HFF-Myc (cell line): ENCODE data around the gene AP1M2.

ENCODE experiments used
- DNase-seq: peaks from one replicate; pipeline ENCODE4 v3.0.0-alpha.2; 2011; ENCODE audit warnings: low read depth; ENCODE audit errors: extremely low read depth
- H3K4me3 ChIP-seq: replicated peaks from 2 replicates; pipeline ENCODE4 v1.5.1; 2011; ENCODE audit warnings: low read depth, mild to moderate bottlenecking, control low read depth, low read length
- CTCF ChIP-seq: IDR thresholded peaks from 2 replicates; pipeline ENCODE4 v1.5.1; 2012; ENCODE audit warnings: mild to moderate bottlenecking, low read depth, low read length, control low read depth; ENCODE audit errors: missing control alignments

The AP1M2 gene

GRCh38 chr19:10625003-10625761 lies 38.1 kb upstream of the AP1M2 start, which contains the start of gene SLC44A2:
TSS of gene SLC44A2 (plus strand) at chr19:10625553. CDS start at chr19:10625634, 81 bp downstream.
- TF ChIP-seq CTCF: no peak
- no peak for DNase-seq
- H3K4me3 ChIP-seq: peak within 1 kb of the TSS; percentile 37

DNA sequence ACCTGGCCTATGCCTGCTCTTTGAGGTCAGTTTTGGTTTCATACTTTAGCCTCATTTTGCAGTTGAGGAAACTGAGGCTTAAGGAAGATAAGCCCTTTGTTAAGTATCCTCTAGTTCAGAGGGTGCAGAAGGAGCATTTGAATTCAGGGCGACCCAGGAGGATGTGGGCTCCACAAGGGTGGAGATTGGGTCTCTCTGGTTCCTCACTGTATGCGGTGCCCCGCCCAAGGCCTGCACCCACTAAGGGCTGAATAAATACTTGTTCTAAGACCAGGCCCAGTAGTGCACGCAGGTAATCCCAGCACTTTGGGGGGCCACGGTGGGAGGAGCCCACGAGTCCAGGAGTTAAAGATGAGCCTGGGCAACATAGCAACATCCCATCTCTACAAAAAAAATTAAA lies 37.5 kb upstream of the AP1M2 start:
- DNase-seq: no peak
- no peak for TF ChIP-seq CTCF
- H3K4me3 ChIP-seq: no peak overlapping the region

- no peak for TF ChIP-seq CTCF
- H3K4me3 ChIP-seq: no peak overlapping the region
- DNase-seq: no peak
Measured at GRCh38 chr19:10621966-10622365, 34.9 kb upstream of the AP1M2 start.

GRCh38 chr19:10620786-10621185 lies 33.7 kb upstream of the AP1M2 start:
- no peak overlapping the region for H3K4me3 ChIP-seq
- DNase-seq: no peak
- no peak for TF ChIP-seq CTCF

DNA sequence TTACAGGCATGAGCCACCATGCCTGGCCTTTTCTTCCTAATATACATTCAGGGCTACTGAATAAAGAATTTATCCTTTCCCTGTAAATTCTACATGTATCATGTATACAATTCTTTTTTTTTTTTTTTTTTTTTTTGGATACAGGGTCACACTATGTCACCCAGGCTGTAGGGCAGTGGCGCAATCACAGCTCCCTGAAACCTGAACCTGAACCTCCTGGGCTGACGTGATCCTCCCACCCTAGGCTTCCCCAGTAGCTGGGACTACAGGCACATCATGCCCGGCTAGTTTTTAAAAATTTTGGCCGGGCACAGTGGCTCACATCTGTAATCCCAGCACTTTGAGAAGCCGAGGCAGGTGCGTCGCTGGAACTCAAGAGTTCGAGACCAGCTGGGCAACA lies 31.7 kb upstream of the AP1M2 start:
- no peak for DNase-seq
- no peak overlapping the region for H3K4me3 ChIP-seq
- TF ChIP-seq CTCF: no peak

DNA sequence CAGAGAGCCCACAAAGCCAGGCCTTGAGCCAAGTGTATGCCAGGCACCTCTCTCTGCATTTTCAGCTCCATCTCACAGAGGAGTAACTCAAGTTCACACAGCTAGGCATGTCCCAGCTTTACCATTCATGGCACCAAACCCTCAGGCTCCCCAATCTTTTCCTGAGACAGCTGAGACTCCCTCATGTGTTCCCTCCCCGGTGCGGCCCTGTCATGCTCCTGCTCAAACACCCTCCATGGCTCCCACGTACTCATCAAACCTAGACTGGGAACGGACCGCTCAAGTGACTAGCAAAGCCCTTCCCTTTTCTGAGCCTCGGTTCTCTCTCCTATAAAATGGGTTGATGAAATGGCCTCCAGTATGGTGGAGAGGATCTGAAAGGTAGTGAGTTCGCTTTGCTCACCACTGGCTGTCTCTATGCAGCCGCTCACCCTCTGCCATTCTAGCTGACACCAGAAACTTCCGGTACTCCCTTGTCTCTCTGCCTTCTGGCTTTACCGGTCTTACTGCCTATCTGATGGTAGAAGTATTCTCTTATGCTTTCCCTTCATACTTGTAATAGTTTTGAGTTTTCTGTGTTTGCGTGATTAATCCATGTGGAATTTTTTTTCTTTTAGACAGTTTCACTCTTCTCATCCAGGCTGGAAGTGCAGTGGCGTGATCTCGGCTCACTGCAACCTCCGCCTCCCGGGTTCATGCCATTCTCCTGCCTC lies 30.5 kb upstream of the AP1M2 start:
- DNase-seq: no peak
- TF ChIP-seq CTCF: no peak
- H3K4me3 ChIP-seq: no peak overlapping the region
